Measurements from ENCODE around the gene FBXL17. TPM values are rescaled to one million over a fixed set of nuclear protein-coding genes. Genes with fewer than 3 reads are reported as not detected.

FBXL17 gene
- total and polyA plus RNA-seq, 2 of the 4 experiments (the other 2 are of a cell fraction), result 3.9 to 8.1 TPM

DNA sequence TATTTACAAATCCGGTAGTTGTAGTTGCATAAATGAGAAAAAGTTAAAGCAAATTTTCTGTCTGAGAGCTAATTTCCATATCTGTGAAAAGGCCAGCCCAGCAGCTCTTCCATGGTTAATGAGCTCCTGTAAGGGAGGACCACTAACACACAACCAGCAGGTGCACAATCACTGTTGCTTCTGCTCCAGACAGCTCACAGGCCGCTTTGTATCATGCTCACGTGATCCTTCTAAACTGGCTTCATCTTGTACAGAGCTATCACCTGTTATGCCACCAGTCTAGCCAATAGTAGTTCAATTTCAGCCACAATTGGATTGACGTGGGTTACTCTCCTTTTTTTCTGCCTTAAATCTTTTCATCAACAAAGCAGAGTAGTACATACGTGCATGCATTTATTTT is 38.3 kb upstream of the FBXL17 start:
- H3K56ac ChIP-seq (ENCODE audit: extremely low read depth, insufficient read depth, low read length), result no peak overlapping the region
- H3K4ac ChIP-seq (ENCODE audit: low read depth, low read length), result no peak overlapping the region
- no peaks in the 10 kb centered on the region for H3K9me3 ChIP-seq (ENCODE audit: control insufficient read depth, insufficient read depth, low read length)
- H2AFZ ChIP-seq (replicated peaks; ENCODE audit: low read length, poor library complexity), result no peak overlapping the region
- no peaks in the 10 kb centered on the region for H3K79me1 ChIP-seq (ENCODE audit: low read depth in 1 of 2, low read length in 2 of 2)
- ATAC-seq (ENCODE audit: low read depth), result no peak
- H2BK15ac ChIP-seq (ENCODE audit: low read depth, low read length), result no peak overlapping the region
- no peaks in the 10 kb centered on the region for H3K36me3 ChIP-seq (ENCODE audit: control insufficient read depth, insufficient read depth, low read length)
- H2BK120ac ChIP-seq (ENCODE audit: low read depth, low read length), result no peak overlapping the region
- no peak overlapping the region for H3K4me2 ChIP-seq (ENCODE audit: low read depth, low read length)
- H4K20me1 ChIP-seq (ENCODE audit: insufficient read depth, low read length), result no peaks in the 10 kb centered on the region
- H3K9me1 ChIP-seq (ENCODE audit: insufficient read depth, low read length), result no peaks in the 10 kb centered on the region
- no peak overlapping the region for H2AK5ac ChIP-seq (ENCODE audit: low read depth, low read length)
- dilution Hi-C loops (cut with HindIII; ENCODE audit: low sequenced_read_pairs, unreplicated experiment) (no loop called here), in situ Hi-C loops (cut with MboI; ENCODE audit: low sequenced_read_pairs) (no loop called here), intact Hi-C loops (cut with micrococcal nuclease) (no loop called here)
- no peak overlapping the region for H4K91ac ChIP-seq (ENCODE audit: insufficient read depth, low read depth, low read length)
- H3K27me3 ChIP-seq (ENCODE audit: control insufficient read depth, insufficient read depth, low read length), result no peaks in the 10 kb centered on the region
- no peak overlapping the region for H3K27ac ChIP-seq (ENCODE audit: insufficient read depth, low read length)
- no peak for DNase-seq
- no peak overlapping the region for H4K8ac ChIP-seq (ENCODE audit: low read depth in 2 of 2, low read length in 2 of 2)
- H3K18ac ChIP-seq (ENCODE audit: low read depth, low read length), result no peak overlapping the region
- H4K5ac ChIP-seq (ENCODE audit: low read depth, low read length), result no peak overlapping the region
- no peak overlapping the region for H2AK9ac ChIP-seq (replicated peaks; ENCODE audit: low read depth, low read length, poor library complexity)
- no peak overlapping the region for H3K9ac ChIP-seq (ENCODE audit: low read depth, low read length)
- ChIA-PET POLR2A (ENCODE audit: unreplicated experiment) (no interaction called here), CTCF (interaction anchor here (0.7 kb wide), 1 partner anchor 59 kb away, joined by 3 read pairs; no protein-coding TSS in a partner anchor)
- no peak overlapping the region for H3K4me3 ChIP-seq (ENCODE audit: insufficient read depth, low read depth, low read length)
- no TSS peak for BruUV-seq (replicated peaks)
- no peak for TF ChIP-seq MAZ (IDR thresholded peaks at IDR 0.05; ENCODE audit: borderline replicate concordance, low read depth, low read length)
- TF ChIP-seq, protein P1, sequence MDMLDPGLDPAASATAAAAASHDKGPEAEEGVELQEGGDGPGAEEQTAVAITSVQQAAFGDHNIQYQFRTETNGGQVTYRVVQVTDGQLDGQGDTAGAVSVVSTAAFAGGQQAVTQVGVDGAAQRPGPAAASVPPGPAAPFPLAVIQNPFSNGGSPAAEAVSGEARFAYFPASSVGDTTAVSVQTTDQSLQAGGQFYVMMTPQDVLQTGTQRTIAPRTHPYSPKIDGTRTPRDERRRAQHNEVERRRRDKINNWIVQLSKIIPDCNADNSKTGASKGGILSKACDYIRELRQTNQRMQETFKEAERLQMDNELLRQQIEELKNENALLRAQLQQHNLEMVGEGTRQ (IDR thresholded peaks at IDR 0.05; ENCODE audit: low read depth, low read length), result no peak
- no peak for TF ChIP-seq BHLHE40 (IDR thresholded peaks at IDR 0.05; ENCODE audit: low read depth, low read length)
- no peak for TF ChIP-seq RCOR1 (IDR thresholded peaks at IDR 0.05; ENCODE audit: insufficient replicate concordance, low read length)
- no peak for TF ChIP-seq SMC3 (IDR thresholded peaks at IDR 0.05; ENCODE audit: low read depth, low read length)
- TF ChIP-seq CHD1 (IDR thresholded peaks at IDR 0.05; ENCODE audit: low read depth, low read length), result no peak
- TF ChIP-seq MAFK (IDR thresholded peaks at IDR 0.05; ENCODE audit: low read depth, low read length), result no peak
- TF ChIP-seq, protein P2, sequence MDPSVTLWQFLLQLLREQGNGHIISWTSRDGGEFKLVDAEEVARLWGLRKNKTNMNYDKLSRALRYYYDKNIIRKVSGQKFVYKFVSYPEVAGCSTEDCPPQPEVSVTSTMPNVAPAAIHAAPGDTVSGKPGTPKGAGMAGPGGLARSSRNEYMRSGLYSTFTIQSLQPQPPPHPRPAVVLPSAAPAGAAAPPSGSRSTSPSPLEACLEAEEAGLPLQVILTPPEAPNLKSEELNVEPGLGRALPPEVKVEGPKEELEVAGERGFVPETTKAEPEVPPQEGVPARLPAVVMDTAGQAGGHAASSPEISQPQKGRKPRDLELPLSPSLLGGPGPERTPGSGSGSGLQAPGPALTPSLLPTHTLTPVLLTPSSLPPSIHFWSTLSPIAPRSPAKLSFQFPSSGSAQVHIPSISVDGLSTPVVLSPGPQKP (IDR thresholded peaks at IDR 0.05; ENCODE audit: borderline replicate concordance, low read depth, low read length), result no peak
- TF ChIP-seq RFX5 (IDR thresholded peaks at IDR 0.05; ENCODE audit: low read depth, low read length), result no peak
- TF ChIP-seq MXI1 (IDR thresholded peaks at IDR 0.05; ENCODE audit: borderline replicate concordance, low read depth, low read length), result no peak
- no peak for TF ChIP-seq FOS (IDR thresholded peaks at IDR 0.05; ENCODE audit: low read depth, low read length)
- TF ChIP-seq RAD21 (IDR thresholded peaks at IDR 0.05; ENCODE audit: low read length), result no peak
- TF ChIP-seq POLR2A (IDR thresholded peaks at IDR 0.05; ENCODE audit: low read depth, low read length), result no peak
- TF ChIP-seq NFE2L2 (IDR thresholded peaks at IDR 0.05; ENCODE audit: low read depth, low read length), result no peak
- TF ChIP-seq CEBPB (IDR thresholded peaks at IDR 0.05; ENCODE audit: low read depth, low read length), result no peak
- TF ChIP-seq, protein P3, sequence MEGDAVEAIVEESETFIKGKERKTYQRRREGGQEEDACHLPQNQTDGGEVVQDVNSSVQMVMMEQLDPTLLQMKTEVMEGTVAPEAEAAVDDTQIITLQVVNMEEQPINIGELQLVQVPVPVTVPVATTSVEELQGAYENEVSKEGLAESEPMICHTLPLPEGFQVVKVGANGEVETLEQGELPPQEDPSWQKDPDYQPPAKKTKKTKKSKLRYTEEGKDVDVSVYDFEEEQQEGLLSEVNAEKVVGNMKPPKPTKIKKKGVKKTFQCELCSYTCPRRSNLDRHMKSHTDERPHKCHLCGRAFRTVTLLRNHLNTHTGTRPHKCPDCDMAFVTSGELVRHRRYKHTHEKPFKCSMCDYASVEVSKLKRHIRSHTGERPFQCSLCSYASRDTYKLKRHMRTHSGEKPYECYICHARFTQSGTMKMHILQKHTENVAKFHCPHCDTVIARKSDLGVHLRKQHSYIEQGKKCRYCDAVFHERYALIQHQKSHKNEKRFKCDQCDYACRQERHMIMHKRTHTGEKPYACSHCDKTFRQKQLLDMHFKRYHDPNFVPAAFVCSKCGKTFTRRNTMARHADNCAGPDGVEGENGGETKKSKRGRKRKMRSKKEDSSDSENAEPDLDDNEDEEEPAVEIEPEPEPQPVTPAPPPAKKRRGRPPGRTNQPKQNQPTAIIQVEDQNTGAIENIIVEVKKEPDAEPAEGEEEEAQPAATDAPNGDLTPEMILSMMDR (conservative IDR thresholded peaks at IDR 0.05; ENCODE audit: low read depth, low read length), result no peak
- H2BK5ac ChIP-seq (ENCODE audit: low read depth, low read length, poor library complexity, severe bottlenecking), result no peak overlapping the region
- H3K14ac ChIP-seq (replicated peaks; ENCODE audit: low read depth, low read length), result no peak overlapping the region
- H2BK20ac ChIP-seq (ENCODE audit: low read depth, low read length), result no peak overlapping the region
- H3K23ac ChIP-seq (ENCODE audit: low read depth, low read length), result no peak overlapping the region
- no peaks in the 10 kb centered on the region for H3K4me1 ChIP-seq (ENCODE audit: control insufficient read depth, insufficient read depth, low read length)
- WGBS, 2 experiments (ENCODE audit: extremely low coverage in 2 of 2, insufficient read length in 1 of 2), result 79% methylated on average over 2 of the region's 5 CpGs; no CpG with 5 or more reads in 1 of the 2 experiments

Data from IMR-90 (cell line).